Neural cell (in vitro differentiated cells): ENCODE data around the gene ZSWIM5. TPM values are rescaled to one million over a fixed set of nuclear protein-coding genes. Genes with fewer than 3 reads are reported as not detected.
"Not testable (repeated sequence)": the region's sequence is repeated elsewhere in the genome, so short reads cannot be mapped to it uniquely, and the experiment has no call there.

Source experiments
- H2AFZ ChIP-seq: fragments of 200-600, 300-800 bp; sonication (generic), shearing (Covaris generic); 2 replicates; pipeline ENCODE4 v1.6.0; 2014; ENCODE audit warnings: low read depth, mild to moderate bottlenecking, antibody characterized with exemption, low read length, moderate library complexity
- H3F3A ChIP-seq: fragments of 200-600 bp; shearing (Covaris generic); 2 replicates; pipeline ENCODE4 v1.6.1; 2016; ENCODE audit warnings: mild to moderate bottlenecking, moderate library complexity, mixed read lengths, antibody characterized with exemption, low read length; ENCODE audit not compliant: insufficient read depth, poor library complexity, severe bottlenecking
- H3K27ac ChIP-seq: fragments of 200-600, 300-800 bp; sonication (generic), shearing (Covaris generic); 2 replicates; pipeline ENCODE4 v1.5.1; 2014; ENCODE audit warnings: mild to moderate bottlenecking, low read length, moderate library complexity
- H3K27me3 ChIP-seq: fragments of 300-800, 200-600 bp; sonication (generic), shearing (Covaris generic); 2 replicates; pipeline ENCODE4 v1.6.0; 2014; ENCODE audit warnings: mild to moderate bottlenecking, low read depth, low read length, moderate library complexity; ENCODE audit not compliant: insufficient read depth
- H3K36me3 ChIP-seq: fragments of 300-800, 200-600 bp; sonication (generic), shearing (Covaris generic); 2 replicates; pipeline ENCODE4 v1.5.1; 2014; ENCODE audit warnings: mild to moderate bottlenecking, antibody characterized with exemption, low read length, moderate library complexity; ENCODE audit not compliant: insufficient read depth
- H3K4me2 ChIP-seq: fragments of 300-800, 200-600 bp; sonication (generic), shearing (Covaris generic); 2 replicates; pipeline ENCODE4 v1.6.0; 2014; ENCODE audit warnings: mild to moderate bottlenecking, low read length
- H3K4me3 ChIP-seq: fragments of 300-800, 200-600 bp; sonication (generic), shearing (Covaris generic); 2 replicates; pipeline ENCODE4 v1.5.1; 2014; ENCODE audit warnings: mild to moderate bottlenecking, low read length, moderate library complexity
- H3K79me2 ChIP-seq: fragments of 200-600 bp; shearing (Covaris generic); replicated peaks from 2 replicates; pipeline ENCODE4 v1.6.0; 2014; ENCODE audit warnings: mild to moderate bottlenecking, low read length, moderate library complexity; ENCODE audit not compliant: insufficient read depth
- H3K9ac ChIP-seq: fragments of 300-800, 200-600 bp; sonication (generic), shearing (Covaris generic); 2 replicates; pipeline ENCODE4 v1.6.1; 2016; ENCODE audit warnings: mild to moderate bottlenecking, low read length, mixed read lengths
- H3K9me2 ChIP-seq: fragments of 200-600 bp; shearing (Covaris generic); 2 replicates; pipeline ENCODE4 v1.6.1; 2016; ENCODE audit warnings: mild to moderate bottlenecking, low read length, mixed read lengths; ENCODE audit not compliant: insufficient read depth
- H3K9me3 ChIP-seq: fragments of 200-600, 300-800 bp; sonication (generic), shearing (Covaris generic); 2 replicates; pipeline ENCODE4 v1.6.1; 2016; ENCODE audit warnings: mild to moderate bottlenecking, mixed run types, low read length, moderate library complexity, mixed read lengths
- H4K20me1 ChIP-seq: fragments of 200-600 bp; shearing (Covaris generic); 2 replicates; pipeline ENCODE4 v1.6.1; 2016; ENCODE audit warnings: mild to moderate bottlenecking, mixed run types; ENCODE audit not compliant: insufficient read depth
- EP300 ChIP-seq: fragments of 450-650 bp; conservative IDR thresholded peaks from 2 replicates; pipeline ENCODE4 v1.6.1; 2014; ENCODE audit warnings: antibody characterized with exemption, mild to moderate bottlenecking, moderate library complexity; ENCODE audit not compliant: poor library complexity, severe bottlenecking
- EZH2 ChIP-seq: fragments of 200-600, 300-800 bp; shearing (Covaris generic), sonication (generic); IDR thresholded peaks from 2 replicates; pipeline ENCODE4 v1.6.1; 2014; ENCODE audit warnings: antibody characterized with exemption, low read length, borderline replicate concordance, mild to moderate bottlenecking; ENCODE audit not compliant: insufficient read depth, poor library complexity, severe bottlenecking
- MXI1 ChIP-seq: fragments of 450-650 bp; conservative IDR thresholded peaks from 2 replicates; pipeline ENCODE4 v1.6.1; 2014; ENCODE audit warnings: antibody characterized with exemption, mild to moderate bottlenecking; ENCODE audit not compliant: poor library complexity, severe bottlenecking
- POLR2AphosphoS5 ChIP-seq: IDR thresholded peaks from 2 replicates; pipeline ENCODE4 v1.6.1; 2012
- RAD21 ChIP-seq: fragments of 450-650 bp; conservative IDR thresholded peaks from 2 replicates; pipeline ENCODE4 v1.6.1; 2014; ENCODE audit warnings: antibody characterized with exemption, mild to moderate bottlenecking, moderate library complexity
- SMC3 ChIP-seq: fragments of 450-650 bp; conservative IDR thresholded peaks from 2 replicates; pipeline ENCODE4 v1.6.1; 2014; ENCODE audit warnings: antibody characterized with exemption, mild to moderate bottlenecking, moderate library complexity; ENCODE audit not compliant: poor library complexity
- TAF1 ChIP-seq: IDR thresholded peaks from 2 replicates; pipeline ENCODE4 v1.6.1; 2012; ENCODE audit warnings: low read depth
- polyA plus RNA-seq: library from polyadenylated mRNA; depleted of rRNA; stranded (reverse); fragments of >200 nt; gene quantifications from 2 replicates; pipeline ENCODE4 v1.2.3, GENCODE V29; 2014
- TF ChIP-seq, protein P1 (sequence below): fragments of 450-650 bp; IDR thresholded peaks from 2 replicates; pipeline ENCODE4 v1.5.1; 2014; ENCODE audit warnings: antibody characterized with exemption, mild to moderate bottlenecking, moderate library complexity; ENCODE audit not compliant: poor library complexity, severe bottlenecking
- TF ChIP-seq, protein P2 (sequence below): IDR thresholded peaks from 2 replicates; pipeline ENCODE4 v1.6.1; 2012; ENCODE audit warnings: borderline replicate concordance

The ZSWIM5 gene
- polyA plus RNA-seq, 1 donor from 2014 or later: 27.2 TPM

DNA sequence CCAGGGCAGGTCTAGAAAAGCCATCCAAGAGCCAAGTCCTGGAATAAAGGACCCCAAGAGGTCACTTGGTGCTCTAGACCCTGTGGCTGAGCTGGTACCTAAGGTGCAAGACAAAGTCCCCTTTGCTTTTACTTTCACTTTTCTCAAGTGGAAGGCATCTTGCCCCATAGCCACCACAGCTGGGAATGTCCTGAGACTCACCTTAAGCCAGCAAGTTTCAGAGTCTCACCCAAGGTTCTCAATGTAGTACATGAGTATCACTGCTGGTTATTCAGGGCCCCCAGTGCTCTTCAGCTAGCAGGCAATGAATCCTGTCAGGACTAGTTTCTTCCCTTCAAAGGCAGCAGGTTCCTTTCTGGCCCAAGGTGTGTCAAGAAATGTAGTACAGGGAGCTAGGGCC lies 126.9 kb downstream of the ZSWIM5 start:
- no peak overlapping the region for H3K27ac ChIP-seq
- H3F3A ChIP-seq: no peaks in the 10 kb centered on the region
- no peaks in the 10 kb centered on the region for H3K27me3 ChIP-seq
- H3K4me2 ChIP-seq: no peak overlapping the region
- no peaks in the 10 kb centered on the region for H3K9me3 ChIP-seq
- H4K20me1 ChIP-seq: no peaks in the 10 kb centered on the region
- no peak overlapping the region for H2AFZ ChIP-seq
- no peak overlapping the region for H3K4me3 ChIP-seq
- no peaks in the 10 kb centered on the region for H3K79me2 ChIP-seq
- TF ChIP-seq EZH2: no peak
- no peak overlapping the region for H3K9ac ChIP-seq
- no peaks in the 10 kb centered on the region for H3K9me2 ChIP-seq
- no peaks in the 10 kb centered on the region for H3K36me3 ChIP-seq

DNA sequence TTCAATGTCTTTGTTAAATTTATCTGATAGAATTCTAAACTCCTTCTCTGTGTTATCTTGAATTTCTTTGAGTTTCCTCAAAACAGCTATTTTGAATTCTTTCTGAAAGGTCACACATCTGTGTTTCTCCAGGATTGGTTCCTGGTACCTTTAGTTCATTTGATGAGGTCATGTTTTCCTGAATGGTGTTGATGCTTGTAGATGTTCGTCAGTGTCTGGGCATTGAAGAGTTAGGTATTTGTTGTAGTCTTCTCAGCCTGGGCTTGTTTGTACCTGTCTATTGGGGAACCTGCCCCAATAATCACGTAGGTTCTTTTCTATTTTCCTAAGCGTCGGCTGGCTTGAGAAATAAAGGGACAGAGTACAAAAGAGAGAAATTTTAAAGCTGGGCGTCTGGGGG lies 129.4 kb downstream of the ZSWIM5 start:
- H4K20me1 ChIP-seq, H3F3A ChIP-seq, H3K9me2 ChIP-seq, H3K36me3 ChIP-seq, H3K9ac ChIP-seq, H3K4me2 ChIP-seq, H3K4me3 ChIP-seq, H3K79me2 ChIP-seq, H3K27me3 ChIP-seq, H3K27ac ChIP-seq, H2AFZ ChIP-seq, H3K9me3 ChIP-seq: not testable (repeated sequence)

DNA sequence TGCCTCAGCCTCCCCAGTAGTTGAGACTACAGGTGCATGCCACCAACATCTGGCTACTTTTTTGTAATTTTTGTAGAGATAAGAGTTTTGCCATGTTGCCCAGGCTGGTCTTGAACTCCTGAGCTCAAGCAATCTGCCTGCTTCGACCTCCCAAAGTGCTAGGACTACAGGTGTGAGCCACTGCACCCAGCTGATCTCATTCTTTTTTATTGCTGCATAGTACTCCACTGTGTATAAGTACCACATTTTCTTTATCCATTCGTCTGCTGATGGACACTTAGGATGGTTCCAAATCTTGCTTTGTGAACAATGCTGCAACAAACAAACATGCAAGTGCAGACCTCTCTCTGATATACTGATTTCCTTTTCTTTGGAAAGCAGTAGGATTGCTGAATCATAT lies 134.8 kb downstream of the ZSWIM5 start:
- H3K27me3 ChIP-seq: no peaks in the 10 kb centered on the region
- no peaks in the 10 kb centered on the region for H3K36me3 ChIP-seq
- H2AFZ ChIP-seq: no peak overlapping the region
- H3K4me3 ChIP-seq: no peak overlapping the region
- H3K9me2 ChIP-seq: no peaks in the 10 kb centered on the region
- H3F3A ChIP-seq: no peaks in the 10 kb centered on the region
- H3K9me3 ChIP-seq: no peaks in the 10 kb centered on the region
- H3K4me2 ChIP-seq: no peak overlapping the region
- H3K9ac ChIP-seq: no peak overlapping the region
- H4K20me1 ChIP-seq: no peaks in the 10 kb centered on the region
- H3K27ac ChIP-seq: no peak overlapping the region
- TF ChIP-seq TAF1: no peak
- no peak for TF ChIP-seq EP300
- no peak for TF ChIP-seq EZH2
- TF ChIP-seq, protein P1, sequence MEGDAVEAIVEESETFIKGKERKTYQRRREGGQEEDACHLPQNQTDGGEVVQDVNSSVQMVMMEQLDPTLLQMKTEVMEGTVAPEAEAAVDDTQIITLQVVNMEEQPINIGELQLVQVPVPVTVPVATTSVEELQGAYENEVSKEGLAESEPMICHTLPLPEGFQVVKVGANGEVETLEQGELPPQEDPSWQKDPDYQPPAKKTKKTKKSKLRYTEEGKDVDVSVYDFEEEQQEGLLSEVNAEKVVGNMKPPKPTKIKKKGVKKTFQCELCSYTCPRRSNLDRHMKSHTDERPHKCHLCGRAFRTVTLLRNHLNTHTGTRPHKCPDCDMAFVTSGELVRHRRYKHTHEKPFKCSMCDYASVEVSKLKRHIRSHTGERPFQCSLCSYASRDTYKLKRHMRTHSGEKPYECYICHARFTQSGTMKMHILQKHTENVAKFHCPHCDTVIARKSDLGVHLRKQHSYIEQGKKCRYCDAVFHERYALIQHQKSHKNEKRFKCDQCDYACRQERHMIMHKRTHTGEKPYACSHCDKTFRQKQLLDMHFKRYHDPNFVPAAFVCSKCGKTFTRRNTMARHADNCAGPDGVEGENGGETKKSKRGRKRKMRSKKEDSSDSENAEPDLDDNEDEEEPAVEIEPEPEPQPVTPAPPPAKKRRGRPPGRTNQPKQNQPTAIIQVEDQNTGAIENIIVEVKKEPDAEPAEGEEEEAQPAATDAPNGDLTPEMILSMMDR: no peak
- TF ChIP-seq, protein P2, sequence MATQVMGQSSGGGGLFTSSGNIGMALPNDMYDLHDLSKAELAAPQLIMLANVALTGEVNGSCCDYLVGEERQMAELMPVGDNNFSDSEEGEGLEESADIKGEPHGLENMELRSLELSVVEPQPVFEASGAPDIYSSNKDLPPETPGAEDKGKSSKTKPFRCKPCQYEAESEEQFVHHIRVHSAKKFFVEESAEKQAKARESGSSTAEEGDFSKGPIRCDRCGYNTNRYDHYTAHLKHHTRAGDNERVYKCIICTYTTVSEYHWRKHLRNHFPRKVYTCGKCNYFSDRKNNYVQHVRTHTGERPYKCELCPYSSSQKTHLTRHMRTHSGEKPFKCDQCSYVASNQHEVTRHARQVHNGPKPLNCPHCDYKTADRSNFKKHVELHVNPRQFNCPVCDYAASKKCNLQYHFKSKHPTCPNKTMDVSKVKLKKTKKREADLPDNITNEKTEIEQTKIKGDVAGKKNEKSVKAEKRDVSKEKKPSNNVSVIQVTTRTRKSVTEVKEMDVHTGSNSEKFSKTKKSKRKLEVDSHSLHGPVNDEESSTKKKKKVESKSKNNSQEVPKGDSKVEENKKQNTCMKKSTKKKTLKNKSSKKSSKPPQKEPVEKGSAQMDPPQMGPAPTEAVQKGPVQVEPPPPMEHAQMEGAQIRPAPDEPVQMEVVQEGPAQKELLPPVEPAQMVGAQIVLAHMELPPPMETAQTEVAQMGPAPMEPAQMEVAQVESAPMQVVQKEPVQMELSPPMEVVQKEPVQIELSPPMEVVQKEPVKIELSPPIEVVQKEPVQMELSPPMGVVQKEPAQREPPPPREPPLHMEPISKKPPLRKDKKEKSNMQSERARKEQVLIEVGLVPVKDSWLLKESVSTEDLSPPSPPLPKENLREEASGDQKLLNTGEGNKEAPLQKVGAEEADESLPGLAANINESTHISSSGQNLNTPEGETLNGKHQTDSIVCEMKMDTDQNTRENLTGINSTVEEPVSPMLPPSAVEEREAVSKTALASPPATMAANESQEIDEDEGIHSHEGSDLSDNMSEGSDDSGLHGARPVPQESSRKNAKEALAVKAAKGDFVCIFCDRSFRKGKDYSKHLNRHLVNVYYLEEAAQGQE: no peak
- no peak for TF ChIP-seq RAD21
- no peak for TF ChIP-seq POLR2AphosphoS5
- no peak for TF ChIP-seq SMC3
- no peak for TF ChIP-seq MXI1
- H3K79me2 ChIP-seq: no peaks in the 10 kb centered on the region
